WERI-Rb-1 (cell line): ENCODE data around the gene GNG12.

Experiments used
- DNase-seq: peaks from one replicate; pipeline ENCODE4 v3.0.0-alpha.2; 2020
- H3K27ac ChIP-seq: fragments of 250-450 bp; sonication (Bioruptor Pico); 2 replicates; pipeline ENCODE4 v1.5.1; 2020; ENCODE audit warnings: mild to moderate bottlenecking, moderate library complexity
- H3K27me3 ChIP-seq: fragments of 250-450 bp; sonication (Bioruptor Pico); 2 replicates; pipeline ENCODE4 v1.5.1; 2021; ENCODE audit warnings: mild to moderate bottlenecking, low read depth, moderate library complexity; ENCODE audit not compliant: insufficient read depth, severe bottlenecking
- H3K36me3 ChIP-seq: fragments of 250-450 bp; sonication (Bioruptor Pico); 2 replicates; pipeline ENCODE4 v1.5.1; 2020; ENCODE audit warnings: mild to moderate bottlenecking, moderate library complexity
- H3K4me3 ChIP-seq: 2 replicates; pipeline ENCODE4 v1.5.1; 2011; ENCODE audit warnings: low read depth, mild to moderate bottlenecking, control low read depth, low read length
- H3K9me3 ChIP-seq: fragments of 250-450 bp; sonication (Bioruptor Pico); 2 replicates; pipeline ENCODE4 v1.5.1; 2021; ENCODE audit warnings: mild to moderate bottlenecking, moderate library complexity; ENCODE audit not compliant: severe bottlenecking
- TF ChIP-seq, protein P1 (sequence below): IDR thresholded peaks from 2 replicates; pipeline ENCODE4 v1.5.1; 2011; ENCODE audit warnings: low read depth, mild to moderate bottlenecking, control low read depth, inconsistent platforms, low read length

Gene GNG12

DNA sequence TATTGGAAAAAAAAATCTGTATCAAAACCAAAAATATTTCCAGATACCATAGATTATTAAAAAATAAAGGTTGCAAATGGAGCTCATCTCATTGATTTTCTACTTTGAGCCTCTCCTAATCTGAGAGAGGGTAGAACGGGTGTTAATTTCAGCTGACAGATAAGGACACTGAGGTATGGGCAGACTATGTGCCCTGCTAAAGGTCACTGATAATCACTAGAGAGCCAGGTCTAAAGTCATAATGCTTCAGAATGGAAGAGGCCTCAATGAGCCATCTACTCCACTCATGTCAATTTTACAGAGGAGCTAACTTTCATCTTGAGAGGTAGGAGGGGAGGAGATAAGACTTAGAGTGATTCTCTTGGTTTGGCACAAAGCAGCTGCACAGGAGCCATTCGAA lies 21.0 kb downstream of the GNG12 start:
- TF ChIP-seq, protein P1, sequence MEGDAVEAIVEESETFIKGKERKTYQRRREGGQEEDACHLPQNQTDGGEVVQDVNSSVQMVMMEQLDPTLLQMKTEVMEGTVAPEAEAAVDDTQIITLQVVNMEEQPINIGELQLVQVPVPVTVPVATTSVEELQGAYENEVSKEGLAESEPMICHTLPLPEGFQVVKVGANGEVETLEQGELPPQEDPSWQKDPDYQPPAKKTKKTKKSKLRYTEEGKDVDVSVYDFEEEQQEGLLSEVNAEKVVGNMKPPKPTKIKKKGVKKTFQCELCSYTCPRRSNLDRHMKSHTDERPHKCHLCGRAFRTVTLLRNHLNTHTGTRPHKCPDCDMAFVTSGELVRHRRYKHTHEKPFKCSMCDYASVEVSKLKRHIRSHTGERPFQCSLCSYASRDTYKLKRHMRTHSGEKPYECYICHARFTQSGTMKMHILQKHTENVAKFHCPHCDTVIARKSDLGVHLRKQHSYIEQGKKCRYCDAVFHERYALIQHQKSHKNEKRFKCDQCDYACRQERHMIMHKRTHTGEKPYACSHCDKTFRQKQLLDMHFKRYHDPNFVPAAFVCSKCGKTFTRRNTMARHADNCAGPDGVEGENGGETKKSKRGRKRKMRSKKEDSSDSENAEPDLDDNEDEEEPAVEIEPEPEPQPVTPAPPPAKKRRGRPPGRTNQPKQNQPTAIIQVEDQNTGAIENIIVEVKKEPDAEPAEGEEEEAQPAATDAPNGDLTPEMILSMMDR: no peak
- Histone ChIP-seq H3K9me3 (no peaks in the 10 kb centered on the region), H3K4me3 (no peak overlapping the region), H3K27me3 (no peaks in the 10 kb centered on the region), H3K36me3 (no peaks in the 10 kb centered on the region; the same call in 1 of the 2 replicates), H3K27ac (no peak overlapping the region)
- DNase-seq: no peak

DNA sequence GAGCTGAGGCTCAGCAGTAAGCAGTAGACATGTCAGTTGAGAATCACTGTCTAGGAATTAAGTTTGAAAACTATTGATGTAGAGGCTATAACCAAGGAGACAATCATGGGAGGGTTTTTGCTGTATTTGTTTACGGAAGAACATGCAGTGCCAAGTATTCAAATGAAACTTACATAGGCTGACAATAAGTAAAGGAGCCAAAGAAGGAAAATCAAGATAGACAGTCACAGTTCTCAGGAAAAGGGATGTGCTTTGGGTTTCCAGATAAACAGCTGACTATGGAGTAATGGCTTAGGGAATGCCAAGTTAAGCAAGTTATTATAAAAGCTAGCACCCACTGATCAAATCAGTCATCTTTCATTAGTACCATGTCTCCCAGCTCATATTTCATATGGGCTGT lies 21.5 kb downstream of the GNG12 start:
- no peak for DNase-seq
- Histone ChIP-seq H3K27me3 (no peaks in the 10 kb centered on the region), H3K9me3 (no peaks in the 10 kb centered on the region), H3K36me3 (no peaks in the 10 kb centered on the region; the same call in 1 of the 2 replicates), H3K4me3 (no peak overlapping the region), H3K27ac (no peak overlapping the region)
- TF ChIP-seq, protein P1: no peak

DNA sequence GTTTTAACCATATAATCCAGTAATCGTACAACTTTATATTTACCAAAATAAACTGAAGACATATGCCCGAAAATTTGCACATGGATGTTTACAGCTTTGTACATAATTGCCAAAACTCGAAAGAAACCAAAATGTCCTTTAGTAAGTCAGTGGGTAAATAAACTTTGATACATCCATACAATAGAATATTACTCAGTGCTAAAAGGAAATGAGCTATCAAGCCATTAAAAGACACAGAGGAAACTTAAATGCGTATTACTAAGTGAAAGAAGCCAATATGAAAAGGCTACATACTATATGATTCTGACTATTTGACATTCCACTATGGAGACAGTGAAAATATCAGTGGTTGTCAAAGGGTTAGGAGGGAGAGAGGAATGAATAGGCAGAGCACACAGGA lies 23.4 kb downstream of the GNG12 start:
- no peaks in the 10 kb centered on the region for H3K27me3 ChIP-seq
- no peak for DNase-seq
- no peaks in the 10 kb centered on the region for H3K36me3 ChIP-seq
- no peaks in the 10 kb centered on the region for H3K9me3 ChIP-seq
- TF ChIP-seq, protein P1: no peak
- H3K27ac ChIP-seq: no peak overlapping the region
- H3K4me3 ChIP-seq: no peak overlapping the region

DNA sequence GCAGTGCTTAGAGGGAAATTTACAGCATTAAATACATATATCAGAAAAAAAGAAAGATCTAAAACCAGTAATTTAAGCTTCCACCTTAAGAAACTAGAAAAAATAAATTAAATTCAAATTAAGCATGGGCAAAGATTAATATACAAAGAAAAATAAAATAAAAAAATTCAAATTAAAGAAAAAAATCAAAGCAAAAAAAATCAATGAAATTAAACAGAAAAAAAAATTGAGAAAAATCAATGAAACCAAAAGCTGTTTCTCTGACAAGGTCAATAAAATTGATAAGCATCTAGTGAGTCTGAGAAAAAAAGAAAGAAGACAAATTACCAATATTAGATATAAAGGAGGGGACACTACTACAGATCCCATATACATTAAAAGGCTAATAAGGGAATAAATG lies 26.0 kb downstream of the GNG12 start:
- Histone ChIP-seq H3K36me3 (no peaks in the 10 kb centered on the region), H3K27ac (no peak overlapping the region), H3K9me3 (no peaks in the 10 kb centered on the region), H3K4me3 (no peak overlapping the region), H3K27me3 (no peaks in the 10 kb centered on the region)
- TF ChIP-seq, protein P1: no peak
- no peak for DNase-seq

DNA sequence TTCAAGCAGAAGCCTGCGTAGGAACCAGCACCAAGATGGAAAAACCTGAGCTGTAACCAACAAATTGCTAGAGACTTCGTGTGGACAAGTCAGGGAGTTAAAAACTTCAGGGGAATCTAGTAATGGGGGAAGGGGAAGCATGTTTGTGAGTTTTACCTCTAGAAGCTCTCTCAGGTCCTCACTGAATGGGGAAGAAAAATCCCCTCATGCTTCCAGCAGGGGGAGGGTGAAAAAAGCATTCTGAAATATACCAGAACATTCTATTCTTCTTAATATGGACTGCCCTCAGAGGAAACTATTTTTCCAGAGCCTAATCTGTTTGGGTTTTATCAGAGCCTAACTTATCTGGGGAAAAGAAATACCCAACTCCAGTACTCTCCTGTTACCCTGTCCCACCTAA lies 28.6 kb downstream of the GNG12 start:
- Histone ChIP-seq H3K4me3 (no peak overlapping the region), H3K27ac (no peak overlapping the region), H3K9me3 (no peaks in the 10 kb centered on the region), H3K36me3 (no peaks in the 10 kb centered on the region), H3K27me3 (no peaks in the 10 kb centered on the region)
- TF ChIP-seq, protein P1: no peak
- no peak for DNase-seq
